HG03280 (cell line): Measurements from ENCODE around the gene AOC1.

Experiments used
- ATAC-seq: cut with Tn5 transposase; IDR thresholded peaks from one replicate; pipeline ENCODE4 v1.9.1; 2021; ENCODE audit warnings: mild to moderate bottlenecking, moderate library complexity; ENCODE audit not compliant: unreplicated experiment

AOC1 gene

DNA sequence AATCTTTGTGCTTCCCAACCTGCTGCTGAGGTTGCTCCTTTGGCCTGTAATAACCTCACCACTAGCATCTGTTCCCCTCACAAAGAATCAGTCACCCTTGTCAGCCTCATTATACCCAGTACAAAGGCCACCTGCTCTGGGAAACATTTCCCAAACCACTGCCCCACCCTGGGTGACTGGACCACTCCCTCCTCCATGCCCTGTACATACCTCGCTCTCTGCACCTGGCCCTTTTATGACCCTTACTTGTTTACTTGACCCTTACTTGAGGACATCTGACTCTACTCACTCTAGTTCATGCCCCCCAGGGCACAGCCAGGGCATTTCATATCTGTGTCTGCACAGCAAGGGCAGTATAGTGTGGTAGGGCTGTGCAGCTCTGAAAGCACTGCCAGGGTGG, 21.4 kb upstream of the AOC1 start:
- no peak for ATAC-seq

DNA sequence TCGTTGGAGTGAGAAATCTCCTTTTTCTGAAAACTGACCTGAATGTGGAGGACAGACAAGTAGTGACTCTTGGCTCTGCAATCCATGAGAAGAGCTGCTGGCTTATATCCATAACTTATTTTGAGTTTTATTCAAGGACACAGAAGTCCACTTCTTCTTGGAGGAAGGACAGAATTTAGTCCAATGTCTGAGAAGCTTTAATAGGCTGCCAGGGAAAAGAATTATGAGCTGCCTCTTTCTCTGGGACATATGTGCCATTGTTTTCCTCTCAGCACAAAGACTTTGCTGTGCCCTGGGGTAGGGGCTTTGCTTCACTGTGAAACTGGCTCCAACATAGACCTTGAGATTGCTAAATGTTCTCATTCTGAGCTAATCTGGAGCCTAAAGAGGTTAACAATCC, 20.5 kb upstream of the AOC1 start:
- no peak for ATAC-seq

DNA sequence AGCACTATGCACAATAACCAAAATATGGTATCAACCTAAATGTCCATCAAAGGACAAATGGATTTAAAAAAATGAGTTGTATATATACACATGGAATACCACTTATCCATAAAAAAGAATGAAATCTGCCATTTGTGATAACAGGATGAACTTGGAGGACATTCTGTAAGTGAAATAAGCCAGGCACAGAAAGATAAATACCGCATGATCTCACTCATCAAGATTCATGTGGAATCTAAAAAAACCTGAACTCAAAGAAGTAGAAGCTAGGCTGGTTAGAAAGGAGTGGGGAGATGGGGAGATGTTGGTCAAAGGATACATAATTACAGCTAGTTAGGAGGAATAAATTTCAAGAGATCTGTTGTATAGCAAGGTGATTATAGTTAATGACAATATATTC, 17.3 kb upstream of the AOC1 start:
- no peak for ATAC-seq

DNA sequence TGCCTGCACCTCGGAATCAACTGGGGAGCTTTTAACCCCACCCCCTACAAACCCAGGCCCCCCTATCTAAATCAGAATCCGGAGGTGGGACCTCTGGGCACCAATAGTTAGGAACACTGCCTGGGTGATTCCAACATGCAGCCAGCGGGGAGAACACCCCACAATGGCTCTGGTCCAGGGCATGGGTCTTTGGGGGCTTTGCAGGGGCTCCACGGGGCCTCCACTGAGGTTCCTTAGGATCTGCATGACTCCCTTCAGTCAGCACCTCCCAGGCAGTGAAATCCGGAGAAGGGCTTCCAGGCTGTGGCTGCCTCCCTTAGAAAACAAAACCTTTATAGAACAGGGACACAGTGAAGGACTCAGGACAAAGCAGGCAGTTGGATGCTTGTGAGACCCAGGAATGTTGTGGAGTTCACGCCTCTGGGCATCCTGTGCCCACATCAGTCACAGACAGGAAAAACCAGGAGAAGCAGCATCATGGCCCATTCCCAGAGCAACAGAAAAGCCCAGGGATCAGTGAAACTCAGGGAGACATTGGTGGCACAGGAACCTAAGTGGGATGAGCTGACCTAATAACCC, 16.5 kb upstream of the AOC1 start:
- ATAC-seq, result no peak

DNA sequence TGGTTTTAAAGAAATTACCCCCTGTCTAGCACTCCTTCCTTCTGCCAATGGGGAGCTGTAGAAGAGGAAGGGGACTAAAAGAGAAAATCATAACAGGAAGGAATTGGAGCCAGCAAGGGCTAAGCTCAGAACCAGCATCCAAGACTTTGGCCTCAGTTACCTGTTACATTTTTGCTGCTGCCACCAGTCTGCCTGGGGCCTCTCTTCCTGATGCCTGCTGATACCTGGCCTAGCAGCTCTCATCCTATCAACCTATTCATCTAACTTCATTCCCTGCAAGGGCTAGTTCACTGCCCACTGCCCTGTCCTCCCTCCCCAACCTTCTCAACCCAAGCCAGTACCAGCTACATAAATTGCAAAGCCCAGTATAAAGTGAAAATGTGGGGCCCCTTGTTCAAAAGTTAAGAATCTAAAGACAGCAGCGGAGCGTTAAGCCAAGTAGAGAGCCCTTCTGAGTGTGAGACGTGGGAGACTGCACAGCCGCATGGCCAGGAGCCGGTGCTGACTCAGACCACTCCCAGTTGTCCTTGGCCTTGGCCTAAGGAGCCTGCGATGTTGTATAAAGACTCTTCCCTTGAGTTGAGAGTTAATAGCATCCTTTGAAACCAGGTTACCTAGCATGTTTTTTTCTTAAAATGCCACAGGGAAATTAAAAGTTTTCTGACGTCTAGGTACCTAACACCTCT, 13.2 kb upstream of the AOC1 start:
- no peak for ATAC-seq

DNA sequence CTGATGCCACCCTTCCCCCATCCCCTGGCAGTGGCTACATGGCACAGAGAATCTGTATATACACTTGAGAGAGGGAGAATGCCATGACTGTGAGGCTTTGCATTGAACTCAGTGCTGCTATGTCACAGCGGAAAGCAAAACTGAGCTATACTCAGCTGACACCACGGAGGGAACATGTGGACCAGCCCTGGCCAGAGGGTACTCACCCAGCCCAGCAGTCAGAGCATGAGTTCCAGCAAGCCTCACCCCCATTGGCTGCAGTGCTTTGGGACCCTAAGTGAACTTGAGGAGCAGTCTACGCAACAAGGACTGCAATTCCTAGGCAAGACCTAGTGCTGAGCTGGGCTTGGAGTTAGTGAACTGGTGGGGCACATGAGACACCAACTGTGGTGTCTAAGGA, 10.3 kb upstream of the AOC1 start:
- no peak for ATAC-seq

DNA sequence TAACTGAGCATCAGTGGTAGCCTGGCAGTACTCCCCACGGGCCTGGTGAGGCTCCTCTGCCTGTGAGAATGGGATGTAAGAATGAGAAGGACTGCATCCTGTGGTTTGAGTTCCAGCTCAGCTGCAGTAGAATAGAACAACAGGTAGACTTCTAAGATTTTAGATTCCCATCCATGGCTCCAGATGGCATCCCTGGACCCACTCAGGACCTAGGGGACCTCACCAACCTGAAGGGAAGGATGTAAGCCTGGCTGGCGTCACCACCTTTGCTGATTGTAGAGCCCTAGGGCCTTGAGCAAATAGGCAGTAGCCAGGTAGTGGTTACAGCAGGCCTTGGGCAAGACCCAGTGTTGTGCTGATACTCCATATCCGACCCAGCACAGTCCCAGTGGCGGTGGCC, 9.6 kb upstream of the AOC1 start:
- ATAC-seq, result no peak

DNA sequence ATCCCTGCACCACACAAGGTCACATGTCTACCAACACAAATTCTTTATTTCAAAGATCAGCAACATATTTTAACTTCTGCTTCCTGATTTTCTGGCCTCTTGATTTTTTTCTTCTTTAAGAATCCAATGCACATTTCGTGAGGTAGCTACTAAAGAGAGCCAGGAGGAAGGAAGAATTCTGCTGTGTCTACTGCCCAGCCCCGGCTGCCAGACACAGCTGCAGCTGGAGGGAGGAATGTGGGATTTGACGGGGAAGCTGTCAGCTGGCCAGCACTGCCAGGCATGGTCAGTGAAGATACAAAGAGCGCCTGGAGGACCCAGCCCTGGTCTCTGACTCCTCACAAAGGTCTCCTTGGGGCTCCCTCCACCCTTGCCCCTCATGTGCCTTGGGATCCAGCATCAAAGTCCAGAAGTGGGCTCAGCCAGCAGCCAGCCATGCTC, 6.9 kb upstream of the AOC1 start:
- no peak for ATAC-seq

DNA sequence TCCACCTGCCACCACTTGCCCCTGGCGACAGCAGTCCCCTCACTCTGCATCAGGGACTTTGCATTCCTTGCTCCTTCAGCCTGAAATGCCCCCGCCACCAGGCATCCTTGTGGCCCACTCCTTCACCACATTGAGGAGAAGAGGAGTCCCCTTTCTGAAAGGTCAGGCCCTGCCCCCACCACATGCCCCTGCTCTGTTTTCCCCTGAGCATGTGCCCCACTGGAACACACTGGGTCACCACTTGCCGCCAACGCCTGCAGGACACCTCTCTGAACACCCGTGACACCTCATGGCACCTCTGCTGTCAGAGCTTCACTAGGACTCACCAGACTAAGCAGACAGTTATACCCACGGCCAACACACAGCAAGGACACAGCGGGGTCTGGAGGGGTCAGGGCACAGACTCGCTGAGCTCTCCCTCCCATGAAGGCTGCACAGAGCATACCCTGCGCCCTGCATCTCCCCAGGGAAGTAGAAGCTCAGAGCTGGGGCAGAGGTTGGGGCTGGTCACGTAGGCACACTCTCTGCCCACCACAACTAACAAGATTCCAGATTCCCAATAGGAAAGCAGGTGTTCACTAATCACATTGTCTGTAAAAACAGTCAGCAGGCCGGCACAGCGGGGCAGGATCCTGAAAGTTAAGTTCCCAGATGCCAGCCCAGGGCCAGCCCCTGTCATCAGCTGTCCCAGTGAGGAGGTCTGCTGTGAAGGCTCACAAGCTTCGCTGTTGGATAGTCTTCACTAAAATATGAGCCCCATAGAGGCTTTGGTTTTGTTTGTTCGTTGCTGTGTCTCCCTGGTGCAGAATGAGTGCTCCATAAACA, 5.8 kb upstream of the AOC1 start:
- no peak for ATAC-seq

DNA sequence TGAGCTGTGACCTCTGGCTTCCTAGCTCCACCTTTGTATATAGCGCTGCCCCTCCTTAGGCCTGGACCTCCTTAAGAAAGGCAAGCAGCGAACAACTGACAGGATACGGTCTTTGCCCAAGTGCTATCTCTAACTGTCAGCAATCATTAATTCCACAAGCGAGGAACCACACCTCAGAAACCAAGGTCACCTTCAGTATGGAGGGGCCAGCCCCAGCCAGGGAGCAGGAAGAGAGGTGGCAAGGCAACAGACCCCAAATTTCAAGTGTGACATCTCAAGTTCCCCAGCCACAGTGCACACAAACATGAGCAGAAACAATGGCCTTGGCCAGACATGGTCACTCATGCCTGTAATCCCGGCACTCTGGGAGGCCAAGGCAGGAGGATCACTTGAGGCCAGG, 4.8 kb upstream of the AOC1 start:
- no peak for ATAC-seq

DNA sequence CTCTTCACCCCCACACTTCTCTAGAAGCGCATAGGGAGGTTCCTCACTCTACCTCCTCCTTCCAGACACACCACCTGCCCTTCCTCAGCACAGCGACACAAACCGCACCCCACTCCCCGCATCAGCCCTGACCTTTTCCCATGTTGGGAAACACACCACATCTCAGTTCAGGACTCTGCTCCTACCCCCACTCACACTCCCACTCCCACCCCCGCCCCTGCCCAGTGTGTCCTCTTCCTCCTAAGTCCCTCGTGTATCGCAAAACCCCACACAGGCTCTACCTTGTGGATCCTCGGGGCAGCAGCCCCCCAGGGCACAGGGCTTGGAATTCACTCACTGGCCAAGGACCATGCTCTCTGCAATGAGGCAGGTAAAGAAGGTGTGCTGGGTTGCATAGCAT, 4.2 kb upstream of the AOC1 start:
- ATAC-seq, result no peak

DNA sequence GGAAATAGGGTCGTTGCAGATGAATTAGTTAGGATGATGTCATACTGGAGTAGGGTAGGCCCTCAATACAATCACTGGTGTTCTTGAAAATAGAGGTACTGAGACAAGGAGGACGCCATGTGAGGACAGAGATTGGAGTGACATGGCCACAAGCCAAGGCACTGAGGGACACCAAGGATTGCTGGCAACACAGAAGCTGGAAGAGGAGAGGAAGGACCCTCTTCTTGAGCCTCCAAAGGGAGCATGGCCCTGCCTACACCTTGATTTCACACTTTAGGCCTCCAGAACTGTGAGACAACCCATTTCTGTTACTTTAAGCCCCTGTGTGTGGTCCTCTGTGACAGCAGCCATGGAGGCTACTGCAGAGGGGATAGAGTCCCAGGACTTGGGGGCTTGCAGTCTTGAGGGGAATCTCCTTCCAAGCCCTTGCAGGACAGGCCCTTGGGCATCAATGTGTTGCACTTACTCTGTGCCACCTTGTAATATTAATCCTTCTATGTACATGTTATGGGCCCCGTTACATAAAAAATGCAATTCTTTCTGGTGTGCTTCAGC, 3.7 kb upstream of the AOC1 start:
- ATAC-seq, result no peak

DNA sequence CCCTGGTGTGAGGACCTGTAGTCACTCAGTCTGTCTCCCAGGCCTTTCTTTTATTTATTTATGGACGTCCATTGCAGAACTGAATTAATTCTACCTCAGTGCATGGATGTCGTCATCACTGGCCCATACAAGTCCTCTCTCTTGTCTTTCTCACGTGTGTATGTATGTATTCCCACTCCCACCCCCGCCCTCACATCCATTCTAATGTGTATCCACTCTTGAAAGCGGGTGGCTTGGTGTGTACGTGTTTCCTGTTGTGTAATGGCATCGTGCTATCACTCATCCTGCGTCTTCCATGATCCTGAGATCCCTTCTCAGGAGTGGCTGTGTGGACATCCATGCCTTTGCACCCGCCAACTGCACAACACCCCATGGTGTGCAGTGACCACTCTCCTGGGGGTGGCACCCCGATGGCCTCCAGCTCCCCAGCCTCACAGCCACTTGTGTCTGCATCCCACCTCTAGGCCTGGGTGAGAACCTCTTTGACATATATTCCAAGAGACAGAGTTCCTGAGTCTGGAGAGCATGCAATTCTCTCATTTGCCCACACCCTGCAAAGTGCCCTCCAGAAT, 3.0 kb upstream of the AOC1 start:
- ATAC-seq, result no peak

DNA sequence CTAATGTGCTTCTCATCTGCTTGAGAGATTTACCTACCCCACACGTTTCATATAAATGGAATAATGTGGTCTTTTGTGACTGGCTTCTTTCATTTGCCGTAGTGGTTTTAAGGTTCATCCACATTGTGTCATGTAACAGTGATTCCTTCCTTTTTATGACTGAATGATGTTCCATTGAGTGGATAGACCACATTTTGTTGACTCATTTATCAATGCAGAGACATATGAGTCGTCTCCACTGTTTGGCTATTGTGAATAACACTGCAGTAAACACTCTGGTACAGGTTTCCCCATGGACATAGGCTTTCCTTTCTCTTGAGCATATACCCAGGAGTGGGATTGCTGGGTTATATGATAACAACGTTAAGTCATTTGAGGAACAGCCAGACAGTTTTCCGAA, 2.0 kb upstream of the AOC1 start:
- ATAC-seq, result no peak

DNA sequence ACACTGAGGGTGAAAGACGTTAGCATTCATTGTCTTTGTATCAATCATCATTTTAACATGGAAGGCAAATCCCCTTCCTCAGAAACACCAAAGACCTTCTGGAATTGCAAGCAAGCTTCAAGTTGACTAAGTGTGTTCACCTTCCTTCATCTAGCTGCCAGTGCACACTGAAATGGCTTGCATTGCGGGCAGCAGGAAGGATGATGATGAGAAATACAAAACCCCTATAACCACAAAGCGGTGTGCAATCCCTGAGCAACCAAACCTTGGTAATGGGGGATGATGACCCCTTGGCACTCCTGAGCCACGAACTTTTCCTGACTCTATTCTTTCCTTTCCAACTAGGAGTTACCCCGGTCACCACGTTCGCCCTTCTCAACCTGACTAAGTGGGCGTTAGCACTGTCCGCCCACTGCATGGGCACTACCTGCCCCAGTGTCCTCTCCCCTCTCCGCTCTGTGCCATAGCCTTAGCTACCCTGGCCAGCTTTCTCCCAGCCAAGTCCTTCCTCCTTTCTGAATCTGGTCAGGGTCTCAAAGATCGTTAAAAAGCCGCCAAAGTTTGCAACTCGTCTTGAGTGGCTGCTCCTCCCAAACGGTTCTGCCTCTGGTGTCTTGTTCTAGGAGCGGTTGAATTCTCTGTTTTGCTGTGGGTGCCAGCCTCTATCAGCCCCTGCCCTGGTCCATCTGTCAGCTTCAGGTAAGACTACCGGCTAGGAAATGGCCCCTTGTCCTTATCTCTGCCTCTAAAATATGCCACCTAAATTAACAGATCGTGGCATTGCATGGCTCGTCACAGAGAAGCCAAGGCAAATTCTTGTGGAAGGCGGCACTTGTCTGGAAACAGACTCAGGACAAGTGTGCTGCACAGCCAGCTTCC, 586 bp upstream of the AOC1 start:
- no peak for ATAC-seq

DNA sequence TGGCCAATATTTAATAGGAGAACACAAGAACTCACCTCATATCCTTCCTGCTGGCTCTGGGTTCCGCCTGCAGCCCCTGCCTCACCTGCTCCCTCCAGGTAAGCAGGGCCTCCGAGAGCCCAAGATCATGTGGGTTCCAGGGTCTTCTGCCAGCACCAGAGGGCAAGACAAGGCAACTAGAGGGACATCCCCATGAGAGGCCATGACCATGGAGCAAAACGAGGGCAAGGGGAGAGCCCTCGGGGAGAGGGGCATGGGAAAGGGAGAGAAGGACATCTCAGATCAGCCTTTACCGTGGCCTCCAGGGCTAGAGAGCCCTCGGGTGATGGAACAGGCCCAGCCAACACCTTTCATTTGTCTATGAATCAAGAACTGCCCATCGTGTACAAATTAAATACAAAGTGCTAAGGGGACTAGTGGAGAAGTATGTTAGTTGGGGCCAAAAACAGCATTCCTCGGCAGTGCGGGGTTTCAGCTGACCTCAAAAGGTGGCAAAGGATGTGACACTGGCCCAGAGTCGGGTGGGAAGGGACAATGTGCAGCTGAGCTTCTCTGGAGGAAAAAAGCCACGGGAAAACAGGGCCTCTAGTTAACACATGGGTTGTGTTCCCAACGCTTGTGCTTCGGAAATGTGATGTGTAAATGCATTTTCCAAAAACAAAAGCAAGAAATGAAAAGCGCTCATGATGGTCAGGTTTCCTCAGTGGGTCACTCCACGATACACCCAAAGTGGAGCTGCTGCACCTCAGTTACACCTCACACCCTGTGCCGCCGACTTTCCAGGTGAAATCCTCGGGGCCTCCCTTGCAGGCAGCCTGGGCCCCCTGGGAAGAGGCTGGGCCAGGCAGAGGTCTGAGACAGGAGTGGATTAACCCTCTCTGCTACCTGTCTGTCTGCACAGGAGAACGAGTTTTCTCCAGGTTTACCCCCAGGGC, 2.0 kb downstream of the AOC1 start:
- no peak for ATAC-seq

DNA sequence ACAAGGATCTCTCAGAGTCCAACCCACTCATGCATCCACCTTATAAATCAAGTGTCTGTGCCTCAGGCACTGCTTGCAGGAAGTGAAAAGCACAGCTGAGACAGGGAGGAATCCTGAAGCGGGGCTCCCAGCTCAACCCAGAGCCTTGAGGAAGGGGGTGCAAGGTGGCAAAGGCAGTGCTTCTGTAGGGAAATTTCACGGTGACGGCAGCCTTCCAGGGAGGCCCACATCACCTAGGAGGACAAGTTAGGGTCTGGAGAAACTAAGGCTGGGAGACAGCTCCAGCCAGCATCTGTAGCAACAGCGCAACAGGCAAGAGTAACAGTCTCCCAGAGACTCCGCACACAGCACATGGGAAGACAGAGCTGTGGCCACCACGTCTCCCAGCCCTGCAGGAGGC, 2.7 kb downstream of the AOC1 start:
- ATAC-seq, result no peak

DNA sequence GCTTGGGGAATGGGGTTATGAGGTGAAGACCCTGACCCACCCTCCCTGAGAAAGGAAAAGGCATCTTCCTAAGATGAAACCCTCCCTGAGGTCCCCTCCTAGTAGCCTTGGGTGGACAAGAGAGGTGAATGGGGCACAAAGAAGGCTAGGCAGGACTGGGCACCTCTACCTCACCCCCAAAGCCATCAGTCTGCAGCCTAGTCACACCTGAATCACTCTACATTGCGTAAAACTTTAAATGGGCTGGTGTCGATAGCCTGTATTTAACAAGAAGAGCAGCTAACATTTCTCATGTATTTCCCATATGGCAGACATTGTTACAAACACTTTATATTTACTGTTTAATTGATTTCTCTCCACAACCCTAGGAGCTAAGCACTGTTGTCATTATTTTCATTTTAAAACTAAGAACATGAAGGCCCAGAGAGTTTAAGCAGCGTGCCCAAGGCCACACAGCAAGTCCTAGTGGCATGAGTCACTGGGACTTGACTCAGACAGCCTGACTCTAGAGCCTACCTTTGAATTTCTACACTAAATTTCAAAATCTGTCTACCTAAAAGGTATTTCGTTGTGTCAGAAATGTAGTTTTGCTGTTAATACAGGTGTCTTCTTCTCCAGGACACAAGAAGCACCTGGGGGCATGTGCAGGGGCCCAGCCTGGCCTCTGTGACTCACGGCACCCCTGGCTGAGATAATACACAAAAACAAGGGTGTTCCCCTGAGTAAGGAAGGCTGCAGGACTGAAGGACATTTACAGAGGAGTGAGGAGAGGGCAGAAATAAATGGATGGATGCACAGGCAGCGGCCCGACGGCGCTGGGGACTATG, 3.4 kb downstream of the AOC1 start:
- no peak for ATAC-seq
